ENCODE measurements around the gene LARGE1.

Gene LARGE1

GRCh38 chr22:33923660-33924246, 3.5 kb upstream of the LARGE1 start:
- H3K9ac ChIP-seq (ENCODE audit: low read depth, low read length) = no peak overlapping the region

GRCh38 chr22:33923033-33923432, 2.8 kb upstream of the LARGE1 start:
- Histone ChIP-seq H3K4me1 (ENCODE audit: insufficient read depth, low read length) (peaks cover 25% of the 10 kb centered on the region), H3K27me3 (ENCODE audit: insufficient read depth, low read length) (peaks cover 8% of the 10 kb centered on the region), H3K27ac (ENCODE audit: low read depth, low read length) (peak overlapping the region; percentile 80; the same call in 1 of the 2 replicates), H3K9me3 (ENCODE audit: insufficient read depth, low read depth, low read length) (no peaks in the 10 kb centered on the region), H3K9ac (ENCODE audit: low read depth, low read length) (peak overlapping the region; percentile 75; the same call in 1 of the 2 replicates), H3K36me3 (ENCODE audit: insufficient read depth, low read length) (no peaks in the 10 kb centered on the region), H3K4me3 (ENCODE audit: low read length) (peak overlapping the region; percentile 72)
- WGBS = 2% methylated on average over 2 of the region's 5 CpGs

More at GRCh38 chr22:33923660-33924246, 3.5 kb upstream of the LARGE1 start:
- 52% methylated on average over 17 of the region's 17 CpGs for WGBS
- peaks cover 8% of the 10 kb centered on the region for H3K27me3 ChIP-seq (ENCODE audit: insufficient read depth, low read length)
- peaks cover 18% of the 10 kb centered on the region for H3K4me1 ChIP-seq (ENCODE audit: insufficient read depth, low read length)
- peak overlapping the region; percentile 72 for H3K4me3 ChIP-seq (ENCODE audit: low read length)
- H3K27ac ChIP-seq (ENCODE audit: low read depth, low read length) = no peak overlapping the region
- no peaks in the 10 kb centered on the region for H3K36me3 ChIP-seq (ENCODE audit: insufficient read depth, low read length)
- H3K9me3 ChIP-seq (ENCODE audit: insufficient read depth, low read depth, low read length) = no peaks in the 10 kb centered on the region

GRCh38 chr22:33922349-33922681, 2.0 kb upstream of the LARGE1 start:
- Histone ChIP-seq H3K27me3 (ENCODE audit: insufficient read depth, low read length) (peaks cover 8% of the 10 kb centered on the region), H3K27ac (ENCODE audit: low read depth, low read length) (peak overlapping the region; percentile 80; the same call in 1 of the 2 replicates), H3K4me3 (ENCODE audit: low read length) (peak overlapping the region; percentile 72), H3K4me1 (ENCODE audit: insufficient read depth, low read length) (peaks cover 32% of the 10 kb centered on the region), H3K9me3 (ENCODE audit: insufficient read depth, low read depth, low read length) (no peaks in the 10 kb centered on the region), H3K9ac (ENCODE audit: low read depth, low read length) (peak overlapping the region; percentile 75), H3K36me3 (ENCODE audit: insufficient read depth, low read length) (no peaks in the 10 kb centered on the region)
- WGBS = under 1% methylated on average over 23 of the region's 23 CpGs

DNA sequence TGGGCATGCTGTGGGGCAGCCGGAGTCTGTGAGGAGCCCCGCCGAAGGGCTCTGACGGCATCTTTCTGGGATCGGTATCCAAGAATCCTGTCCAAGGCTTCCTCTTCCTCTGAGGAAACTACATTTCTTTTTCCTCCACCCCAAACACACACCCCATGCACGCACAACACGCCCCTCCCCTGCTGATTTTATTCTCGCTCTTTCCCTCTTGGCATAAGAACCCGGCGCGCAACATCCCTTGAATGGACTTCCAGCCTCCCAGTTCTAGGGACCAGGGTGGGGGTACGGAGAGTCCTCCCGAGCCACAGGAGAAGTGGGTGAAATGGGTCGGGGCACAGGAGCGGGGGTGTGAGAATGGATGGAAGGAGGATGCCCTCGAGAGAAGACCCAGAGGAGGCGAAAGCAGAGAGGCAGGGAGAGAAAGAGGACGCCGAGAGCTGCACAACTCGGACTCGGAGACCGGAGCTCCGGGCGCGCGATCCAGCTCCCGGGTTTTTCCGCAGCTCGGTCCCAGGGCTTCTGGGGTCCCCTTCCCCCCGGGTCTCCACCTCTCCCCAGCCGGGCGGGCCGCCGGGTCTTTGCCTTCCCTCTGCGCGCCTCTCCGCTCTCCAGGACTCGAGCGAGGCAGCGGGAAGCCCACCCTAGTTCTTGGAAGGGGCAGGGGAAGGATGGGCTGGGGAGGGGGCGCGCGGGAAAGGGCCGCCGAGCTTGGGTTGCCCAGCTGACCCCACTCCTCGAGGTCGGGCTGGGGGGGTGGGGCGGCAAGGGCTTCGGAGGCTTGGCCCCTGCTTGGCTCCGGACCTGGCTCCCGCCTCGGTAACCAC, 1.5 kb upstream of the LARGE1 start:
- peak overlapping the region; percentile 72 for H3K4me3 ChIP-seq (ENCODE audit: low read length)
- H3K9me3 ChIP-seq (ENCODE audit: insufficient read depth, low read depth, low read length) = no peaks in the 10 kb centered on the region
- H3K9ac ChIP-seq (ENCODE audit: low read depth, low read length) = peak overlapping the region; percentile 75
- H3K27me3 ChIP-seq (ENCODE audit: insufficient read depth, low read length) = peaks cover 8% of the 10 kb centered on the region
- WGBS = under 1% methylated on average over 50 of the region's 52 CpGs
- peak overlapping the region; percentile 80; the same call in 1 of the 2 replicates for H3K27ac ChIP-seq (ENCODE audit: low read depth, low read length)
- H3K4me1 ChIP-seq (ENCODE audit: insufficient read depth, low read length) = peaks cover 38% of the 10 kb centered on the region
- no peaks in the 10 kb centered on the region for H3K36me3 ChIP-seq (ENCODE audit: insufficient read depth, low read length)

- H3K36me3 ChIP-seq (ENCODE audit: insufficient read depth, low read length) = no peaks in the 10 kb centered on the region
- H3K4me3 ChIP-seq (ENCODE audit: low read length) = peak overlapping the region; percentile 72
- 0 out of 2 replicates have a peak overlapping the region, but pooled peaks have one; percentile 12 for H3K27ac ChIP-seq (ENCODE audit: low read depth, low read length)
- H3K27me3 ChIP-seq (ENCODE audit: insufficient read depth, low read length) = peaks cover 8% of the 10 kb centered on the region
- under 1% methylated on average over 69 of the region's 69 CpGs for WGBS
- no peaks in the 10 kb centered on the region for H3K9me3 ChIP-seq (ENCODE audit: insufficient read depth, low read depth, low read length)
- peaks cover 41% of the 10 kb centered on the region for H3K4me1 ChIP-seq (ENCODE audit: insufficient read depth, low read length)
- H3K9ac ChIP-seq (ENCODE audit: low read depth, low read length) = peak overlapping the region; percentile 75
These were observed 750 bp upstream of the LARGE1 start for GRCh38 chr22:33920927-33921524.

DNA sequence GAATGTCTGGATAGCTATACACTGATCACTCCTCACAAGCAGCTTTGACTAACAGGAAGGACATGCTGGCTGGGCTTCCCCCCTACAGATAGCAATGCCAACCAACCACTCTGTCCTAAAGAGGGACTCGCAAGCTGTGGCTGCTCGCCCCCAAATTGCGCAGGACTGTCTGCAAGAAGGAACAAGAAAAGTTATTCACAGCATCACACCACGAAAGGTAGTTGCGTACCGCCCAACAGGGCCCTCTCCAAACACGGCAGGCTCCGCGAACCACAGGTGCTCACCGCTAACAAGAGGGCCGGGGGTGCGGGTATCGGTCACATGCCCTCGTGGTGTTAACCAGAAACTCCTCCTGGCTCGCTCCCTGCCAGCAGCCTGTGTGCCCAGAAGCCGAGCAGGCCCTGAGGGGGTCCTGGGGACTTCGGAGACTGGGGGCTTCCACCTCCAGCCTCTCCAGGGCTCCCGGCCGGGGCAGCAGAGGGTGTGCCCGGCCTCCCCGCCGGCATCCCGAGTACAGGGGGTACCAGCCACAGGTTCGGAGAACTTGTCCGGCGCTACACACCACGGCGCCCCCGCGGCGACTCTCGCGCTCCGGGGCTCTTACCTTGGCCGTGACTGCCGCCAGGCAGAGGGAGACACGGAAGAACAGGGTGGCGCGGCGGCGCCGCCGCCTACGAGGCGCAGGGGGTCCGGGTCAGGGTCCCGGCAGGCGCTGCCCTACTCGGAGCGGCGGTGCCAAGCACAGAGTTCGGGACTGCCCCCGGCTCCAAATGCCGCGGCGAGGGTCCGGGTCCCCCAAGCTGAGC, 682 bp downstream of the LARGE1 start:
- H3K27me3 ChIP-seq (ENCODE audit: insufficient read depth, low read length) = peaks cover 8% of the 10 kb centered on the region
- H3K36me3 ChIP-seq (ENCODE audit: insufficient read depth, low read length) = no peaks in the 10 kb centered on the region
- no peaks in the 10 kb centered on the region for H3K9me3 ChIP-seq (ENCODE audit: insufficient read depth, low read depth, low read length)
- peaks cover 40% of the 10 kb centered on the region for H3K4me1 ChIP-seq (ENCODE audit: insufficient read depth, low read length)
- H3K9ac ChIP-seq (ENCODE audit: low read depth, low read length) = peak overlapping the region; percentile 73
- H3K27ac ChIP-seq (ENCODE audit: low read depth, low read length) = no peak overlapping the region
- peak overlapping the region; percentile 86 for H3K4me3 ChIP-seq (ENCODE audit: low read length)
- WGBS = under 1% methylated on average over 57 of the region's 57 CpGs

- no peak overlapping the region for H3K27ac ChIP-seq (ENCODE audit: low read depth, low read length)
- WGBS = 7% methylated on average over 10 of the region's 10 CpGs
- H3K9me3 ChIP-seq (ENCODE audit: insufficient read depth, low read depth, low read length) = no peaks in the 10 kb centered on the region
- no peaks in the 10 kb centered on the region for H3K36me3 ChIP-seq (ENCODE audit: insufficient read depth, low read length)
- peaks cover 8% of the 10 kb centered on the region for H3K27me3 ChIP-seq (ENCODE audit: insufficient read depth, low read length)
- H3K9ac ChIP-seq (ENCODE audit: low read depth, low read length) = peak overlapping the region; percentile 73
- H3K4me3 ChIP-seq (ENCODE audit: low read length) = peak overlapping the region; percentile 86
- H3K4me1 ChIP-seq (ENCODE audit: insufficient read depth, low read length) = peaks cover 47% of the 10 kb centered on the region
These were observed 1.5 kb downstream of the LARGE1 start for GRCh38 chr22:33918676-33919365.

- no peak overlapping the region for H3K27ac ChIP-seq (ENCODE audit: low read depth, low read length)
- H3K4me3 ChIP-seq (ENCODE audit: low read length) = peak overlapping the region; percentile 86
- no peaks in the 10 kb centered on the region for H3K9me3 ChIP-seq (ENCODE audit: insufficient read depth, low read depth, low read length)
- WGBS = 19% methylated on average over 10 of the region's 10 CpGs
- H3K36me3 ChIP-seq (ENCODE audit: insufficient read depth, low read length) = 0 out of 2 replicates have a peak, but pooled peaks cover 2% of the 10 kb centered on the region
- H3K9ac ChIP-seq (ENCODE audit: low read depth, low read length) = peak overlapping the region; percentile 22; the same call in 1 of the 2 replicates
- H3K27me3 ChIP-seq (ENCODE audit: insufficient read depth, low read length) = peaks cover 4% of the 10 kb centered on the region; the same call in 1 of the 2 replicates
- H3K4me1 ChIP-seq (ENCODE audit: insufficient read depth, low read length) = peaks cover 43% of the 10 kb centered on the region
These were observed 2.4 kb downstream of the LARGE1 start for GRCh38 chr22:33917744-33918406.

- H3K27me3 ChIP-seq (ENCODE audit: insufficient read depth, low read length) = peaks cover 4% of the 10 kb centered on the region; the same call in 1 of the 2 replicates
- no peaks in the 10 kb centered on the region for H3K9me3 ChIP-seq (ENCODE audit: insufficient read depth, low read depth, low read length)
- WGBS = 53% methylated on average over 1 of the region's 1 CpG
- 0 out of 2 replicates have a peak overlapping the region, but pooled peaks have one; percentile 2 for H3K4me3 ChIP-seq (ENCODE audit: low read length)
- H3K36me3 ChIP-seq (ENCODE audit: insufficient read depth, low read length) = peaks cover 11% of the 10 kb centered on the region; the same call in 1 of the 2 replicates
- peaks cover 60% of the 10 kb centered on the region for H3K4me1 ChIP-seq (ENCODE audit: insufficient read depth, low read length)
- H3K9ac ChIP-seq (ENCODE audit: low read depth, low read length) = no peak overlapping the region
- H3K27ac ChIP-seq (ENCODE audit: low read depth, low read length) = no peak overlapping the region
These were observed 5.6 kb downstream of the LARGE1 start for GRCh38 chr22:33914699-33915098.

DNA sequence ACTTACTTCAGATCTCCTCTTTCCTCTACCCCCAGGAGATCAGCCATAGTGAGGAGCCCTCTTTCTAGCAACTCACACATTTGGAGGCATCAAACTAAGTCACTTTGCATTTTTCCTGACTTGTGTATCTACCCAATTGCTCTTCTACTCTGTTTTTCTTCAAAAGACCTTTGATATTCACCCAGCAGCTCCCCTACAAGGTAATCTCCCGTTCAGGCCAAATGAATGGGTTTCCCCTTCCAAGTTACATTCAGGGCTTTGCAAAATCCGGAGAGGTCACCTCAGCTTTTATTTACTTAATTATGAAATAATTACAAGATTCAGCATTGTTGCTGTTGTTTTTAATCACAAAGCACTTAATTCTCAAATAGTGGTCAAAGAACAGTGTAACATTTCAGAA, 6.1 kb downstream of the LARGE1 start:
- Histone ChIP-seq H3K4me1 (ENCODE audit: insufficient read depth, low read length) (peaks cover 61% of the 10 kb centered on the region), H3K27ac (ENCODE audit: low read depth, low read length) (no peak overlapping the region), H3K9ac (ENCODE audit: low read depth, low read length) (no peak overlapping the region), H3K36me3 (ENCODE audit: insufficient read depth, low read length) (peaks cover 11% of the 10 kb centered on the region; the same call in 1 of the 2 replicates), H3K27me3 (ENCODE audit: insufficient read depth, low read length) (peaks cover 3% of the 10 kb centered on the region; the same call in 1 of the 2 replicates), H3K9me3 (ENCODE audit: insufficient read depth, low read depth, low read length) (no peaks in the 10 kb centered on the region), H3K4me3 (ENCODE audit: low read length) (0 out of 2 replicates have a peak overlapping the region, but pooled peaks have one; percentile 2)
- WGBS = 11% methylated on average over 2 of the region's 2 CpGs
